Measurements from ENCODE around the gene COL6A5. TPM values are rescaled to one million over a fixed set of nuclear protein-coding genes. Genes with fewer than 3 reads are reported as not detected.
A peak's percentile ranks its signal among the peaks of the same experiment; 100 is the strongest.
"Not testable (repeated sequence)": the region's sequence is repeated elsewhere in the genome, so short reads cannot be mapped to it uniquely, and the experiment has no call there.

The COL6A5 gene
- total and polyA plus RNA-seq, 2 donors (not counting 1 experiment from before 2014, with no cell fraction given), result 0.06 to 0.66 TPM

GRCh38 chr3:130341388-130341787 lies 4.1 kb upstream of the COL6A5 start:
- Histone ChIP-seq H3K4me2 (ENCODE audit: extremely low read depth, insufficient read depth, low read length) (no peak overlapping the region), H3K79me2 (ENCODE audit: control insufficient read depth, insufficient read depth, low read length) (no peaks in the 10 kb centered on the region), H3K4me1 (ENCODE audit: control insufficient read depth, extremely low read depth, insufficient read depth, low read length) (peaks cover 5% of the 10 kb centered on the region), H3K27me3 (ENCODE audit: control insufficient read depth, insufficient read depth, low read length) (peaks cover 15% of the 10 kb centered on the region), H4K20me1 (ENCODE audit: control insufficient read depth, extremely low read depth, insufficient read depth, low read length) (no peaks in the 10 kb centered on the region), H3K36me3 (ENCODE audit: control insufficient read depth, insufficient read depth, low read length) (no peaks in the 10 kb centered on the region), H2AFZ (ENCODE audit: low read length) (no peak overlapping the region), H3K9me3 (ENCODE audit: control insufficient read depth, insufficient read depth, low read depth, low read length) (no peaks in the 10 kb centered on the region), H3K4me3 (replicated peaks in 1 of 4; ENCODE audit: control extremely low read depth in 1 of 4, insufficient read depth in 1 of 4, low read depth in 3 of 4, low read length in 4 of 4) (no peak overlapping the region), H3K27ac (ENCODE audit: insufficient read depth, low read length) (no peak overlapping the region), H3K9ac (ENCODE audit: insufficient read depth, low read length) (no peak overlapping the region)
- TF ChIP-seq, protein P1, sequence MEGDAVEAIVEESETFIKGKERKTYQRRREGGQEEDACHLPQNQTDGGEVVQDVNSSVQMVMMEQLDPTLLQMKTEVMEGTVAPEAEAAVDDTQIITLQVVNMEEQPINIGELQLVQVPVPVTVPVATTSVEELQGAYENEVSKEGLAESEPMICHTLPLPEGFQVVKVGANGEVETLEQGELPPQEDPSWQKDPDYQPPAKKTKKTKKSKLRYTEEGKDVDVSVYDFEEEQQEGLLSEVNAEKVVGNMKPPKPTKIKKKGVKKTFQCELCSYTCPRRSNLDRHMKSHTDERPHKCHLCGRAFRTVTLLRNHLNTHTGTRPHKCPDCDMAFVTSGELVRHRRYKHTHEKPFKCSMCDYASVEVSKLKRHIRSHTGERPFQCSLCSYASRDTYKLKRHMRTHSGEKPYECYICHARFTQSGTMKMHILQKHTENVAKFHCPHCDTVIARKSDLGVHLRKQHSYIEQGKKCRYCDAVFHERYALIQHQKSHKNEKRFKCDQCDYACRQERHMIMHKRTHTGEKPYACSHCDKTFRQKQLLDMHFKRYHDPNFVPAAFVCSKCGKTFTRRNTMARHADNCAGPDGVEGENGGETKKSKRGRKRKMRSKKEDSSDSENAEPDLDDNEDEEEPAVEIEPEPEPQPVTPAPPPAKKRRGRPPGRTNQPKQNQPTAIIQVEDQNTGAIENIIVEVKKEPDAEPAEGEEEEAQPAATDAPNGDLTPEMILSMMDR (conservative IDR thresholded peaks at IDR 0.05 in 1 of 2, IDR thresholded peaks at IDR 0.05 in 1 of 2; ENCODE audit: low read depth in 1 of 2, low read length in 2 of 2), result no peak
- TF ChIP-seq EZH2 (IDR thresholded peaks at IDR 0.05; ENCODE audit: low read length, missing control alignments), result no peak
- DNase-seq (ENCODE audit: low read depth in 2 of 2), result peak; percentile 13 to 55

DNA sequence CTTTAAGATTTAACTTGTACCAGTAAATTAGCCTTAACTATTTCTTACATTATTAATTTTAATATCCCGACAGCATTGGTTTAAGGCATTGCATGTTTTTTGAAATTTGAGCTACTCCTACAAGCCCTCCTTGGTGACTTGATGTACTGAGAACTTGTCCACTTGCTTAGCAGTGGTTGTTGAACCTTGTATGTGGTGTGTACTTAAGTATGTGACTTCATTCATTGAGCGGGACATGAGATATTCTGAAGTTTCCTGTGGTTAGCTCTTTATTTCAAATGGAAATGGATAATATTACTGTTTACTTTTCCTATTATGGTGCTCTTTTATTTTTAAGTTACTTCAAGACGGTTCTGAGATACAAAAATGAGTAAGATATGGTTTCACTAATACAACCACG lies 3.6 kb upstream of the COL6A5 start:
- H3K9ac ChIP-seq (ENCODE audit: insufficient read depth, low read length), result no peak overlapping the region
- H3K4me1 ChIP-seq (ENCODE audit: control insufficient read depth, extremely low read depth, insufficient read depth, low read length), result peaks cover 5% of the 10 kb centered on the region
- H3K79me2 ChIP-seq (ENCODE audit: control insufficient read depth, insufficient read depth, low read length), result no peaks in the 10 kb centered on the region
- DNase-seq (ENCODE audit: low read depth in 2 of 2), result peak; percentile 0 to 6
- no peaks in the 10 kb centered on the region for H3K36me3 ChIP-seq (ENCODE audit: control insufficient read depth, insufficient read depth, low read length)
- no peak overlapping the region for H3K4me2 ChIP-seq (ENCODE audit: extremely low read depth, insufficient read depth, low read length)
- no peaks in the 10 kb centered on the region for H3K9me3 ChIP-seq (ENCODE audit: control insufficient read depth, insufficient read depth, low read depth, low read length)
- no peak overlapping the region for H3K27ac ChIP-seq (ENCODE audit: insufficient read depth, low read length)
- no peak overlapping the region for H2AFZ ChIP-seq (ENCODE audit: low read length)
- no peak for TF ChIP-seq EZH2 (IDR thresholded peaks at IDR 0.05; ENCODE audit: low read length, missing control alignments)
- TF ChIP-seq, protein P1 (conservative IDR thresholded peaks at IDR 0.05 in 1 of 2, IDR thresholded peaks at IDR 0.05 in 1 of 2; ENCODE audit: low read depth in 1 of 2, low read length in 2 of 2), result no peak
- peaks cover 17% of the 10 kb centered on the region for H3K27me3 ChIP-seq (ENCODE audit: control insufficient read depth, insufficient read depth, low read length)
- H4K20me1 ChIP-seq (ENCODE audit: control insufficient read depth, extremely low read depth, insufficient read depth, low read length), result no peaks in the 10 kb centered on the region
- H3K4me3 ChIP-seq (replicated peaks in 1 of 4; ENCODE audit: control extremely low read depth in 1 of 4, insufficient read depth in 1 of 4, low read depth in 3 of 4, low read length in 4 of 4), result no peak overlapping the region

DNA sequence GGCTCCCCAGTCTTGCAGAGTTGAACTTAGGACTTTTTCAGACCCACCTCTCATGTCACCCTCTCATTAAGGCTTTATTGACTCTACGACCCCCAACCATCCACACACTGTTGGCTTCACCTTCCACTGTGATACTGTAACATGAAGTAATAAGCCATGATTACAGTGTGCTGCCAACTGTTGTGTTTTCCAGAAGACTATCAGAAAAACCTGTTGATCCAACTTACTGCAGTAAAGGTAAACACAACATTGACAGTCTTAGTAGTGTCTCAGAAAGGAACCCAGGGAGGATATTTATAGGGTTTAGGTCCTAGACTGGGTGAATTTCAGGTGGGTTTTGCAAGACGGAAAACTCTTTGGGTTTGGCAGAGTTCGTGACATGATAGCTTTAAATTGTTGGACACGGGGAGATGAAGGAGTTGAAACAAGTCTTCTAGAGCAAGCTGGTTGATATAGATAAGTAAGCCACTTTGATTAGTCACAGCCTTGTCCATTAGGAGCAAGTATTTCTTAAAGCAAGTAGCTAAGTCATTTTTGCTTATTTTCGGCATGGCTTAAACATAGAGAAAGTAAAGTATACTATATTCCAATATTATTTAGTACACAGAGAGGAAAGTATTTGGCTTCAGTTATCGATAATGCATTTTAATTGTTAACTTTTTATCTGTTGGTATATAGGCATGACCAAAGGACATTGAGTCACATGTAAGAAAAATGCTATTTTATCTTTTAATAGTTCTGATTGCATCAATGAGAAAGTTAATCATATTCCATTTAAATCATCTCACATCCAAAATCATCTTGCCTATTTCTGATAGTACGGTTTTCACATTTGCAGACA lies 2.4 kb upstream of the COL6A5 start:
- Histone ChIP-seq H3K4me3 (replicated peaks in 1 of 4; ENCODE audit: control extremely low read depth in 1 of 4, insufficient read depth in 1 of 4, low read depth in 3 of 4, low read length in 4 of 4) (no peak overlapping the region), H3K9ac (ENCODE audit: insufficient read depth, low read length) (no peak overlapping the region), H4K20me1 (ENCODE audit: control insufficient read depth, extremely low read depth, insufficient read depth, low read length) (no peaks in the 10 kb centered on the region), H3K79me2 (ENCODE audit: control insufficient read depth, insufficient read depth, low read length) (no peaks in the 10 kb centered on the region), H3K4me1 (ENCODE audit: control insufficient read depth, extremely low read depth, insufficient read depth, low read length) (peaks cover 5% of the 10 kb centered on the region), H2AFZ (ENCODE audit: low read length) (no peak overlapping the region), H3K27ac (ENCODE audit: insufficient read depth, low read length) (no peak overlapping the region), H3K4me2 (ENCODE audit: extremely low read depth, insufficient read depth, low read length) (no peak overlapping the region), H3K27me3 (ENCODE audit: control insufficient read depth, insufficient read depth, low read length) (peaks cover 19% of the 10 kb centered on the region), H3K36me3 (ENCODE audit: control insufficient read depth, insufficient read depth, low read length) (no peaks in the 10 kb centered on the region), H3K9me3 (ENCODE audit: control insufficient read depth, insufficient read depth, low read depth, low read length) (no peaks in the 10 kb centered on the region)
- no peak for TF ChIP-seq EZH2 (IDR thresholded peaks at IDR 0.05; ENCODE audit: low read length, missing control alignments)
- TF ChIP-seq, protein P1 (conservative IDR thresholded peaks at IDR 0.05 in 1 of 2, IDR thresholded peaks at IDR 0.05 in 1 of 2; ENCODE audit: low read depth in 1 of 2, low read length in 2 of 2), result no peak
- no peak for DNase-seq (ENCODE audit: low read depth in 2 of 2)

DNA sequence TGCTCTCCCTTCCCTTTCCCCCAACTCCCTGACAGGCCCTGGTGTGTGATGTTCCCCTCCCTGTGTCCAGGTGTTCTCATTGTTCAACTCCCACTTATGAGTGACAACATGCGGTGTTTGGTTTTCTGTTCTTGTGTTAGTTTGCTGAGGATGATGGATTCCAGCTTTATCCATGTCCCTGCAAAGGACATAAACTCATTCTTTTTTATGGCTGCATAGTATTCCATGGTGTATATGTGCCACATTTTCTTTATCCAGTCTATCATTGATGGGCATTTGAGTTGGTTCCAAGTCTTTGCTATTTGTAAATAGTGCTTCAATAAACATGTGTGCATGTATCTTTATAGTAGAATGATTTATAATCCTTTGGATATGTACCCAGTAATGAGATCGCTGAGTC lies 2.8 kb downstream of the COL6A5 start:
- not testable (repeated sequence) for H3K79me2 ChIP-seq (ENCODE audit: control insufficient read depth, insufficient read depth, low read length); H3K4me3 ChIP-seq (replicated peaks in 1 of 4; ENCODE audit: control extremely low read depth in 1 of 4, insufficient read depth in 1 of 4, low read depth in 3 of 4, low read length in 4 of 4)

More for the DNA sequence above, 2.8 kb downstream of the COL6A5 start:
- not testable (repeated sequence) for H3K4me2 ChIP-seq (ENCODE audit: extremely low read depth, insufficient read depth, low read length); H3K36me3 ChIP-seq (ENCODE audit: control insufficient read depth, insufficient read depth, low read length); DNase-seq (ENCODE audit: low read depth in 2 of 2); H3K27ac ChIP-seq (ENCODE audit: insufficient read depth, low read length); H4K20me1 ChIP-seq (ENCODE audit: control insufficient read depth, extremely low read depth, insufficient read depth, low read length); H3K9ac ChIP-seq (ENCODE audit: insufficient read depth, low read length); H3K9me3 ChIP-seq (ENCODE audit: control insufficient read depth, insufficient read depth, low read depth, low read length); H2AFZ ChIP-seq (ENCODE audit: low read length); H3K4me1 ChIP-seq (ENCODE audit: control insufficient read depth, extremely low read depth, insufficient read depth, low read length)
- peaks cover 19% of the 10 kb centered on the region for H3K27me3 ChIP-seq (ENCODE audit: control insufficient read depth, insufficient read depth, low read length)
